ENCODE measurements around the gene UQCC3.

The UQCC3 gene, protein sequence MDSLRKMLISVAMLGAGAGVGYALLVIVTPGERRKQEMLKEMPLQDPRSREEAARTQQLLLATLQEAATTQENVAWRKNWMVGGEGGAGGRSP

GRCh38 chr11:62671608-62672389 lies at the start of gene UQCC3, which contains the start of gene LBHD1:
TSS of gene UQCC3 (plus strand) at chr11:62671673. CDS start at chr11:62671746, 73 bp downstream.
TSS of gene LBHD1 (minus strand) at chr11:62672267. CDS start at chr11:62670031, 2,236 bp downstream.
- Mint-ChIP-seq H3K27ac (ENCODE audit: low read depth) (peak within 1 kb of the TSS; percentile 94), H3K4me1 (peaks cover 33% of the 10 kb centered on the region), H3K9me3 (no peaks in the 10 kb centered on the region), H3K27me3 (no peaks in the 10 kb centered on the region), H3K4me3 (peak within 1 kb of the TSS; percentile 98), H3K36me3 (ENCODE audit: insufficient read depth) (peaks cover 31% of the 10 kb centered on the region)
- ATAC-seq (replicated peaks; ENCODE audit: extremely low read depth, poor library complexity, severe bottlenecking) (peak; percentile 88), DNase-seq (ENCODE audit: low spot score in 2 of 2) (peak; percentile 44 to 56)

DNA sequence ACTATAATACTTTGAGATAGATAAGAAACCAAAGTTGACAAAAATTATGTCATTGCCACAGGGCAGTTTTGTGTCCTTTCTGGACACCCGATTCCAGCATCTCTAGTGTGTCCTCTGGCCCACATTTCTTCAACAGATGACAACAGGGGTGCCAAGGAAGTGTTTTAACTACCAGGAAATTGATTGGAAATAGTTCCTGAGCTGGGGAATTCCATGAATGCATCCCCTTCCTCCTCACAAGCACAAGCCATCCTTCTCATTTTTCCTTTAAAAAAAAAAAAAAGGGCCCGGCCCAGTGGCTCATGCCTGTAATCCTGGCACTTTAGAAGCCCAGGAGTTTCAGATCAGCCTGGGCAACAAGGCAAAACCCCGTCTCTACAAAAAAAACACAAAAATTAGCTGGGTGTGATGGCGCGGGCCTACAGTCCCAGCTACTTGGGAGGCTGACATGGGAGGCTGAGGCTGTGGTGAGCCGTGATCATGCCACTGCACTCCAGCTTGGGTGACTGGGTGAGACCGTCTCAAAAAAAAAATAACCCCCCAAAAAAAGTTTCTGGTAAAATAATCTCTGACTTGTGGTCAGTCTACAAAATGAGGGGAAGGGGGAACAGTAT lies 48.9 kb upstream of the UQCC3 start:
- H3K9me3 Mint-ChIP-seq, result no peaks in the 10 kb centered on the region
- peaks cover 19% of the 10 kb centered on the region for H3K4me1 Mint-ChIP-seq
- DNase-seq (ENCODE audit: low spot score in 2 of 2) (no peak), ATAC-seq (replicated peaks; ENCODE audit: extremely low read depth, poor library complexity, severe bottlenecking) (no peak)
- peak overlapping the region; percentile 90 for H3K4me3 Mint-ChIP-seq
- H3K36me3 Mint-ChIP-seq (ENCODE audit: insufficient read depth), result peaks cover 40% of the 10 kb centered on the region
- peak overlapping the region; percentile 93 for H3K27ac Mint-ChIP-seq (ENCODE audit: low read depth)
- no peaks in the 10 kb centered on the region for H3K27me3 Mint-ChIP-seq

DNA sequence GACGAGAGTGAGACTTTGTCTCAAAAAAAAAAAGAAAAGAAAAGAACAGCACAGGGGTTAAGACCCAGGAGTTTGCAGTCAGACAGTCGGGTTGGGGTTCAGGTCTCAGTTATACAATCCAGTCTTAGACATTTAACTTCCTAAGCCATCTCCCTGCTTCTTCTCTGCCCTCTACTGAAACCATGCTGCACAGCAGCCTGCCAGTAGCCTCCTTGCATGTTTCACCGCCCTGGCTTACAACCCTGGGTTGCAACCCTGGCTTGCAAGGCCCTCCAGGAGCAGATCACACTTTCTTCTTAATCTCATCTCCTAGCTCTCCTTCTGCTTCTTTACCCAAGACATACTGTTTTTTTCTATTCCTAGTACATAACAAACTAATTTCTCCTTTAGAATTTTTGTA lies 43.8 kb upstream of the UQCC3 start:
- Mint-ChIP-seq H3K36me3 (ENCODE audit: insufficient read depth) (peaks cover 43% of the 10 kb centered on the region), H3K4me1 (peaks cover 5% of the 10 kb centered on the region), H3K27ac (ENCODE audit: low read depth) (no peak overlapping the region), H3K9me3 (no peaks in the 10 kb centered on the region), H3K4me3 (no peak overlapping the region), H3K27me3 (no peaks in the 10 kb centered on the region)
- ATAC-seq (replicated peaks; ENCODE audit: extremely low read depth, poor library complexity, severe bottlenecking) (no peak), DNase-seq (ENCODE audit: low spot score in 2 of 2) (no peak)

DNA sequence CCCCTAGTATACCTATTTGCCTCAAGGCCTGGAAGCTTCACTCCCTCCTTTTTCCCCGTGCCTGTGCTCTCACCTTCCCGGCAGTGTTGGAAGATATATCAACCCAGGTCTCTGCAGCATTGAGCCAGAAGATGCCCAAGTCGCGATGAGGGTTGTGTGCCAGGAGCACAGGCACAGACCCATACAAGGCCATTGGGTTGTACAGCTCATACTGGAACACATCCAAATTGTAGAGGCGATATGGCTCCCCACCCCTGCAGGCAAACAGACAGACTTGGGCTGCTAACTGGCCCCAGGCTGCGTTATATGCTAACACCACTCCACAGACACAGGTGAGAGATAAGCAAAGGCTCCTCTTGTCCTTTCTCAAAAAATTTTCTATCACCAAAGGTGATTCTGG lies 39.0 kb upstream of the UQCC3 start:
- Mint-ChIP-seq H3K4me3 (no peak overlapping the region), H3K27ac (ENCODE audit: low read depth) (peak overlapping the region; percentile 61), H3K27me3 (no peaks in the 10 kb centered on the region), H3K36me3 (ENCODE audit: insufficient read depth) (peaks cover 63% of the 10 kb centered on the region), H3K4me1 (peaks cover 11% of the 10 kb centered on the region), H3K9me3 (no peaks in the 10 kb centered on the region)
- DNase-seq (ENCODE audit: low spot score in 2 of 2) (no peak), ATAC-seq (replicated peaks; ENCODE audit: extremely low read depth, poor library complexity, severe bottlenecking) (no peak)

DNA sequence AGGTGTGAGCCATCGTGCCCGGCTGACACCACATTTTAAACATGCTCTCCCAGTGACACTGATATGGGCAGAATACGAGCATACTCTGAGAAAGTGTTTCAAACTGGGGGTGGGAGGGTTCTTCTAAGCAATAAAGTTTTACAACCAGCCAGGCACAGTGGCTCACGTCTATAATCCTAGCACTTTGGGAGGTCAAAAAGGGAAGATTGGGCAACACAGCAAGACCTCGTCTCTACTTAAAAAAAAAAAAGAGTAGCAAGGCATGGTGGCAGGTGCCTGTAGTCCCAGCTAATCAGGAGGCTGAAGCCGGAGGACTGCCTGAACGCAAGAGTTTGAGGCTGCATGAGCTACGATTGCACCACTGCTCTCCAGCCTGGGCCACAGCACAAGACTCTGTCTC lies 27.3 kb upstream of the UQCC3 start:
- no peak for ATAC-seq (replicated peaks; ENCODE audit: extremely low read depth, poor library complexity, severe bottlenecking)
- Mint-ChIP-seq H3K36me3 (ENCODE audit: insufficient read depth) (peaks cover 27% of the 10 kb centered on the region), H3K9me3 (no peaks in the 10 kb centered on the region), H3K4me3 (no peak overlapping the region), H3K27me3 (no peaks in the 10 kb centered on the region), H3K4me1 (peaks cover 32% of the 10 kb centered on the region), H3K27ac (ENCODE audit: low read depth) (no peak overlapping the region)
- no peak for DNase-seq (ENCODE audit: low spot score in 2 of 2)

GRCh38 chr11:62645671-62645945 lies 25.9 kb upstream of the UQCC3 start:
- H3K36me3 Mint-ChIP-seq (ENCODE audit: insufficient read depth), result peaks cover 24% of the 10 kb centered on the region

DNA sequence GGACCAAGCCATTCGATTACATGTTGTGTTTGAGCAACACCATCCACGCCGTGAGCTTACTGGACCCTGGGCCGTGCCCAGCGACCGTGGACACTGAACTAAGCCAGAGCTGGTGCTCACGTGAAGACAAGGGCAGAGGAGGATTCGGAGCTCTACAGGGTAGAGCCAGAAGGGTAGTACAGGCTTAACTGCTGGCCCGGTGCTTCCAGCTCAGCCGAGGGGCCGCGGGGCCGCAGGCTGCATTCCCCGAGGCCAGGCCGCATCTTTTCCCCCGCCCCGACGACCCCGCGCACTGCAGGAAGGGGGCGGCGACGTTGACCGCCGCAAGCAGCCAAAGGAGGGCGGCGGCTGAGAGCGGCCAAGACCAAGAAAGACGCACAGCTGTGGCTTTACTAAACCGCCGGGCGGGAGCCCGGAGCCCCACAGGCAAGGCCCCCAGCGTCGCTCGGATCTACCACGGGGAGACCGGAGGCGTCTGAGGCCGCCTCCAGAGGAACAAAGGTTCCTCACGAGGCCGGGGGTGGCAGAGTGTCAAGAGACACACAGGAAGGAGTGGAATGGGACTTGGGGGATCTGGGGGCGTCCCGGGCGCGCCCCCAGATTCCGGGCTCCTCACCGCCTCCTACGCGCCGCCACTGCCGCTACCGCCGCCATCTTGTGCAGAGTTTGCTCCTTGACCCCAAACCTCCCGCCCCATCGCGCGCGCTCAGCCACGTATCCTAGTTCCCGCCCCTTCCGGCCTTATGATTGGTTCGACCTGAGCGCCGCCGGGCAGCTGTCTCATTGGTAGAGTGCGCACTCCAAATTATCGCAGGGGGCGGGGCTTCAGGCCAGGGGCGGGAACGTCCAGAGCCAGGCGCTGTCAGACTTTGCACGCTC lies 25.3 kb upstream of the UQCC3 start, which contains the start of gene GANAB:
Gene GANAB (minus strand): TSS at position 668 of the 879 bp plus-strand sequence. CDS start 14 bp downstream, at position 654.
- Mint-ChIP-seq H3K27ac (ENCODE audit: low read depth) (peak within 1 kb of the TSS; percentile 88), H3K9me3 (no peaks in the 10 kb centered on the region), H3K4me1 (peaks cover 20% of the 10 kb centered on the region), H3K27me3 (no peaks in the 10 kb centered on the region), H3K4me3 (peak within 1 kb of the TSS; percentile 90), H3K36me3 (ENCODE audit: insufficient read depth) (peaks cover 26% of the 10 kb centered on the region)
- ATAC-seq (replicated peaks; ENCODE audit: extremely low read depth, poor library complexity, severe bottlenecking) (peak; percentile 98), DNase-seq (ENCODE audit: low spot score in 2 of 2) (peak; percentile 94 to 95)

More at GRCh38 chr11:62645671-62645945, 25.9 kb upstream of the UQCC3 start:
- Mint-ChIP-seq H3K9me3 (no peaks in the 10 kb centered on the region), H3K27ac (ENCODE audit: low read depth) (peak overlapping the region; percentile 88), H3K4me3 (peak overlapping the region; percentile 90), H3K4me1 (peaks cover 24% of the 10 kb centered on the region), H3K27me3 (no peaks in the 10 kb centered on the region)
- DNase-seq (ENCODE audit: low spot score in 2 of 2) (no peak), ATAC-seq (replicated peaks; ENCODE audit: extremely low read depth, poor library complexity, severe bottlenecking) (no peak)

- H3K27me3 Mint-ChIP-seq, result no peaks in the 10 kb centered on the region
- H3K4me1 Mint-ChIP-seq, result peaks cover 23% of the 10 kb centered on the region
- no peaks in the 10 kb centered on the region for H3K9me3 Mint-ChIP-seq
- peak overlapping the region; percentile 90 for H3K4me3 Mint-ChIP-seq
- H3K27ac Mint-ChIP-seq (ENCODE audit: low read depth), result peak overlapping the region; percentile 88
- ATAC-seq (replicated peaks; ENCODE audit: extremely low read depth, poor library complexity, severe bottlenecking) (no peak), DNase-seq (ENCODE audit: low spot score in 2 of 2) (no peak)
- peaks cover 26% of the 10 kb centered on the region for H3K36me3 Mint-ChIP-seq (ENCODE audit: insufficient read depth)
These were observed 24.5 kb upstream of the UQCC3 start for GRCh38 chr11:62646825-62647608.

DNA sequence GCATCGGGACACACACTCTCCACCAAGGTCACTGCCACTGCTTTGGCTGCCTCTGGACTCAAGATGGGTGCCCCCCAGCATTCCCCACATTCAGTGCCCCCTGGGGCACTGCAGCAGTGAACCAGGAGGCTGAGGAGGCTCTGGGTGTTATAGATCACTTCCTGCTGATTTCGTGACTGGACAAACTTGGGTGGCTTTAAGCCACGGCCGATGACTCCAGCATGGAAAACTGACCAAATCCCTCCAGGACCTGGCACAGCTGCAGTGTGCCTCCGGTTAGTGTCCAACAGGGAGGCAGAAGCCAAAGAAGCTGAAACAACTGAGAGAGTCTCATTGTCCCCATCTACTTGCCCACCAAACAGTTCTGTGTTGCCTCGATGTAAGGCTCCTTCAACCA lies 23.9 kb upstream of the UQCC3 start:
- peaks cover 29% of the 10 kb centered on the region for H3K4me1 Mint-ChIP-seq
- H3K27ac Mint-ChIP-seq (ENCODE audit: low read depth), result no peak overlapping the region
- H3K36me3 Mint-ChIP-seq (ENCODE audit: insufficient read depth), result peaks cover 29% of the 10 kb centered on the region
- DNase-seq (ENCODE audit: low spot score in 2 of 2), result no peak
- H3K4me3 Mint-ChIP-seq, result no peak overlapping the region
- ATAC-seq (replicated peaks; ENCODE audit: extremely low read depth, poor library complexity, severe bottlenecking), result no peak
- no peaks in the 10 kb centered on the region for H3K27me3 Mint-ChIP-seq
- no peaks in the 10 kb centered on the region for H3K9me3 Mint-ChIP-seq

- ATAC-seq (replicated peaks; ENCODE audit: extremely low read depth, poor library complexity, severe bottlenecking) (no peak), DNase-seq (ENCODE audit: low spot score in 2 of 2) (no peak)
- Mint-ChIP-seq H3K27ac (ENCODE audit: low read depth) (no peak overlapping the region), H3K4me3 (no peak overlapping the region), H3K9me3 (no peaks in the 10 kb centered on the region), H3K4me1 (peaks cover 31% of the 10 kb centered on the region), H3K27me3 (no peaks in the 10 kb centered on the region), H3K36me3 (ENCODE audit: insufficient read depth) (peaks cover 33% of the 10 kb centered on the region)
These were observed 23.1 kb upstream of the UQCC3 start for GRCh38 chr11:62648185-62648966.

DNA sequence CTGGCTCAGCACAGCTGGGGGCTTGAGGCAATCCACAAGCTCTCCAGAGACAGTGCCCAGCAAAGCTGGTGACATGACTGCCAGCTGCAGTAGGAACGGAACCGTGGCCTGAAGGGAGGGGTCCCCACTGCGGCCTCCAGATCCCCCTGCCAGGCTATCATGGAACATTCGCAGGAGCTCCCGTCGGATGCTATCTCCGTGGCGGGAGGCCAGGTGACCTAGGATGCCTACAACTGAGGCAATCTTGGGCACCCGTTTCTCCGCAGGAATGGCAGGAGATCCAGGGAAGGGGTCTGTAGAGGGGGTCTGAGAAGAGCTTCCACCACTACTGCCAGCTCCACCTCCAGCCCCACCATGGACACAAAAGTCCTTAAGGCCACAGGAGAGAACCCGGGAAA lies 22.5 kb upstream of the UQCC3 start:
- DNase-seq (ENCODE audit: low spot score in 2 of 2) (no peak), ATAC-seq (replicated peaks; ENCODE audit: extremely low read depth, poor library complexity, severe bottlenecking) (no peak)
- no peaks in the 10 kb centered on the region for H3K9me3 Mint-ChIP-seq
- no peak overlapping the region for H3K27ac Mint-ChIP-seq (ENCODE audit: low read depth)
- peaks cover 36% of the 10 kb centered on the region for H3K36me3 Mint-ChIP-seq (ENCODE audit: insufficient read depth)
- peaks cover 36% of the 10 kb centered on the region for H3K4me1 Mint-ChIP-seq
- H3K27me3 Mint-ChIP-seq, result no peaks in the 10 kb centered on the region
- no peak overlapping the region for H3K4me3 Mint-ChIP-seq
